ENCODE measurements around the gene CLEC11A. TPM values are rescaled to one million over a fixed set of nuclear protein-coding genes. Genes with fewer than 3 reads are reported as not detected.
"Not testable (repeated sequence)": the region's sequence is repeated elsewhere in the genome, so short reads cannot be mapped to it uniquely, and the experiment has no call there.

The CLEC11A gene
- total RNA-seq, 2 donors from 2014 or later = 10.3 to 13.8 TPM

DNA sequence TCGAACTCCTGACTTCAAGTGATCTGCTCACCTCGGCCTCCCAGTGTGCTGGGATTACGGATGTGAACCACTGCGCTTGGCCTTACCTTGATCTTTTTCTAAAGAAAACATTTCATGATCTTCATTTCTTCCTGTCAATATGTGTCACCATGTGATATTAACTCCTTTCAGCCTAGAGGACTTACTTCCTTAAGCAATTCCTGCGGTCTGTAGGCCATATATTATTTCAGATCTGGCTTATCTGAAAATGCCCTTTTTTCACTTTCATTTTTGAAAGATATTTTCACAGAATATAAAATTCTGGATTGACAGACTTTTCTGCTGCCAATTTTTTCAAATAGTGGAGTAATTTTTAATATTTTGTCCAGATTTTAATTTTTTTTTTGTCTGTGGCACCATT, 45.1 kb downstream of the CLEC11A start:
- Histone ChIP-seq H3K4me1 (no peaks in the 10 kb centered on the region), H3K36me3 (no peaks in the 10 kb centered on the region), H3K27me3 (no peaks in the 10 kb centered on the region), H3K9me3 (peaks cover 0 to 9% of the 10 kb centered on the region in 2 donors), H3K27ac (no peak overlapping the region), H3K4me3 (no peak overlapping the region)
- TF ChIP-seq, protein P1, sequence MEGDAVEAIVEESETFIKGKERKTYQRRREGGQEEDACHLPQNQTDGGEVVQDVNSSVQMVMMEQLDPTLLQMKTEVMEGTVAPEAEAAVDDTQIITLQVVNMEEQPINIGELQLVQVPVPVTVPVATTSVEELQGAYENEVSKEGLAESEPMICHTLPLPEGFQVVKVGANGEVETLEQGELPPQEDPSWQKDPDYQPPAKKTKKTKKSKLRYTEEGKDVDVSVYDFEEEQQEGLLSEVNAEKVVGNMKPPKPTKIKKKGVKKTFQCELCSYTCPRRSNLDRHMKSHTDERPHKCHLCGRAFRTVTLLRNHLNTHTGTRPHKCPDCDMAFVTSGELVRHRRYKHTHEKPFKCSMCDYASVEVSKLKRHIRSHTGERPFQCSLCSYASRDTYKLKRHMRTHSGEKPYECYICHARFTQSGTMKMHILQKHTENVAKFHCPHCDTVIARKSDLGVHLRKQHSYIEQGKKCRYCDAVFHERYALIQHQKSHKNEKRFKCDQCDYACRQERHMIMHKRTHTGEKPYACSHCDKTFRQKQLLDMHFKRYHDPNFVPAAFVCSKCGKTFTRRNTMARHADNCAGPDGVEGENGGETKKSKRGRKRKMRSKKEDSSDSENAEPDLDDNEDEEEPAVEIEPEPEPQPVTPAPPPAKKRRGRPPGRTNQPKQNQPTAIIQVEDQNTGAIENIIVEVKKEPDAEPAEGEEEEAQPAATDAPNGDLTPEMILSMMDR (IDR thresholded peaks at IDR 0.05) = no peak
- DNase-seq (ENCODE audit: low spot score) = no peak

DNA sequence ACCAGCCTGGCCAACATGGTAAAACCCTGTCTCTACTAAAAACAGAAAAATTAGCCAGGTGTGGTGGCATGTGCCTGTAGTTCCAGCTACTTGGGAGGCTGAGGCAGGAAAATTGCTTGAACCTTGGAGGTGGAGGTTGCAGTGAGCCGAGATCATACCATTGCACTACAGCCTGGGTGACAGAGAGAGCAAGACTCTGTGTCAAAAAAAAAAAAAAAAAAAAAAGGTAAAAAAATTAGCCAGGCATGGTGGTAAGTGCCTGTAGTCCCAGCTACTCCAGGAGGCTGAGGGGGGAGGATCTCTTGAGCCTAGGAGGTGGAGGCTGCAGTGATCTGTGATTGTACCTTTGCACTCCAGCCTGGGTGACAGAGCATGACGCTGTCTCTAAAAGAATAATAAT, 47.0 kb downstream of the CLEC11A start, which contains the start of gene GPR32:
Gene GPR32 (plus strand): TSS at position 301 of the 400 bp plus-strand sequence. CDS start 137 bp downstream, outside the sequence.
- not testable (repeated sequence) for H3K27ac ChIP-seq; H3K36me3 ChIP-seq; DNase-seq (ENCODE audit: low spot score); H3K9me3 ChIP-seq; H3K4me3 ChIP-seq; H3K27me3 ChIP-seq; H3K4me1 ChIP-seq

GRCh38 chr19:50770888-50771287, 47.7 kb downstream of the CLEC11A start:
- TF ChIP-seq, protein P1 (IDR thresholded peaks at IDR 0.05) = no peak
- H3K4me3 ChIP-seq = no peak overlapping the region

GRCh38 chr19:50772476-50772875, 49.3 kb downstream of the CLEC11A start:
- Histone ChIP-seq H3K27ac (no peak overlapping the region), H3K27me3 (no peaks in the 10 kb centered on the region), H3K9me3 (peaks cover 0 to 24% of the 10 kb centered on the region in 2 donors), H3K36me3 (no peaks in the 10 kb centered on the region), H3K4me1 (no peaks in the 10 kb centered on the region), H3K4me3 (no peak overlapping the region)
- DNase-seq (ENCODE audit: low spot score) = no peak
- TF ChIP-seq, protein P1 (IDR thresholded peaks at IDR 0.05) = no peak

More at GRCh38 chr19:50770888-50771287, 47.7 kb downstream of the CLEC11A start:
- H3K27me3 ChIP-seq = no peaks in the 10 kb centered on the region
- H3K36me3 ChIP-seq = no peaks in the 10 kb centered on the region
- peaks cover 0 to 9% of the 10 kb centered on the region in 2 donors for H3K9me3 ChIP-seq
- H3K4me1 ChIP-seq = no peaks in the 10 kb centered on the region
- no peak for DNase-seq (ENCODE audit: low spot score)
- H3K27ac ChIP-seq = no peak overlapping the region

DNA sequence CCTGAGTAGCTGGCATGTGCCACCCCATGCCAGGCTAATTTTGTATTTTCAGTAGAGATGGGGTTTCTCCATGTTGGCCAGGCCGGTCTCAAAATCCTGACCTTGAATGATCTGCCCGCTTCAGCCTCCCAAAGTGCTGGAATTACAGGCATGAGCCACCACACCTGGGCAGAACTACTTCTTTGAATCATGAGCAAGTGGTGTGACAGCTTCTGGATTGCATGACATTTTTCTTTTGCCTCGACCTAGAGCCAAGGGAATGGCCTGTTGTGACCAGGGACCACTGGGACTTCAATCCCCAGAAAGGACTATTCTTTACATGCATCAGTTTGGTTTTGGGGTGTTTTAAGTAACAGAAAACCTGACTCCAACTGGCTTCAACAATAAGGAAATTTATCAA, 49.7 kb downstream of the CLEC11A start:
- not testable (repeated sequence) for H3K4me1 ChIP-seq; H3K36me3 ChIP-seq; DNase-seq (ENCODE audit: low spot score); H3K4me3 ChIP-seq; H3K27me3 ChIP-seq; H3K27ac ChIP-seq
- H3K9me3 ChIP-seq = peaks cover 0 to 24% of the 10 kb centered on the region in 2 donors

DNA sequence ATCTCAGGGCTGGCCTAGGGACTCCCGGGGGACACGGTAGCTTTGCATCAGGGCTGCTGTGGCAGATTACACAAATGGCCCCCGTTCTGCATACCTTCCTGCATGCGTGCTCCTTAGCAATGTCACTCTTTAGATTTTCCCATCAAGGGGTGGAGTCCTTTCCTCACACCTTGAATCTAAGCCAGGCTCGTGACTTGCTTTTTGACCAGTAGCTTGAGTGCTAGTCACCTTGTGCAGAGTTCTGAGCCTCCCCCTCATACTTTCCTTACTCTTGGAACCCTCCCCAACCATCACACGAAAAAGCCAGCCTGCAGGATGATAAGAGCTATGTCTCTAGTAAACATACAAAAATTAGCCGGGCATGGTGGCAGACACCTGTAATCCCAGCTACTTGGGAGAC, 50.3 kb downstream of the CLEC11A start:
- H3K4me3 ChIP-seq; H3K36me3 ChIP-seq; H3K4me1 ChIP-seq; H3K27ac ChIP-seq; H3K27me3 ChIP-seq; DNase-seq (ENCODE audit: low spot score): not testable (repeated sequence)
- H3K9me3 ChIP-seq = peaks cover 0 to 24% of the 10 kb centered on the region in 2 donors

Other genes with a start within 250 kb of the CLEC11A start
- 100 to 1,000 TPM in 1 of 2 donors, 10 to 100 TPM in 1; 94.9 to 112 TPM for gene EMC10, start 246.9 kb upstream of the CLEC11A start, total RNA-seq
- gene GARIN5A, start 246.5 kb upstream of the CLEC11A start, total RNA-seq = 1 to 10 TPM; 1.4 to 2.3 TPM
- 10 to 100 TPM; 26.6 to 38.2 TPM for gene JOSD2, start 212.2 kb upstream of the CLEC11A start, total RNA-seq
- not detected for gene ASPDH, start 209.5 kb upstream of the CLEC11A start, total RNA-seq
- gene LRRC4B, start 154.9 kb upstream of the CLEC11A start, total RNA-seq = 1 to 10 TPM; 1.6 to 2.0 TPM
- under 1 TPM; 0.19 to 0.59 TPM for gene SYT3, start 83.5 kb upstream of the CLEC11A start, total RNA-seq
- 1 to 10 TPM in 1 of 2 donors, not detected in 1; 4.6 TPM for gene C19orf81, start 73.9 kb upstream of the CLEC11A start, total RNA-seq
- gene SHANK1, start 3.6 kb upstream of the CLEC11A start, total RNA-seq = 1 to 10 TPM in 1 of 2 donors, under 1 TPM in 1; 0.56 to 1.8 TPM
- gene GPR32, start 47.1 kb downstream of the CLEC11A start, total RNA-seq = not detected
- not detected for gene ACP4, start 67.1 kb downstream of the CLEC11A start, total RNA-seq
- gene KLK1, start 100.4 kb downstream of the CLEC11A start, total RNA-seq = under 1 TPM in 1 of 2 donors, not detected in 1; 0.51 TPM
- not detected for gene KLK15, start 110.2 kb downstream of the CLEC11A start, total RNA-seq
- not detected for gene KLK3, start 131.6 kb downstream of the CLEC11A start, total RNA-seq
- gene KLK2, start 150.1 kb downstream of the CLEC11A start, total RNA-seq = not detected
- gene KLK4, start 188.0 kb downstream of the CLEC11A start, total RNA-seq = not detected
- gene KLK5, start 229.7 kb downstream of the CLEC11A start, total RNA-seq = 1 to 10 TPM; 2.6 to 3.1 TPM
- gene KLK6, start 246.2 kb downstream of the CLEC11A start, total RNA-seq = not detected

All from right atrium auricular region (tissue), 2 donors.